H9 (cell line): ENCODE measurements around the gene DCST1. TPM values are rescaled to one million over a fixed set of nuclear protein-coding genes. Genes with fewer than 3 reads are reported as not detected.

Experiments
- DNase-seq: peaks from one replicate; pipeline ENCODE4 v3.0.0-alpha.2; 2017
- H2AFZ ChIP-seq: one replicate; pipeline ENCODE4 v1.6.1; 2013; ENCODE audit warnings: mild to moderate bottlenecking, low read length, control low read depth, moderate library complexity
- H2AK5ac ChIP-seq: 2 replicates; pipeline ENCODE4 v1.6.1; 2013; ENCODE audit warnings: low read length, control low read depth, mixed read lengths; ENCODE audit not compliant: insufficient read length
- H2BK120ac ChIP-seq: one replicate; pipeline ENCODE4 v1.6.1; 2013; ENCODE audit warnings: low read depth, mild to moderate bottlenecking, low read length, control low read depth, inconsistent platforms; ENCODE audit not compliant: poor library complexity, severe bottlenecking
- H2BK12ac ChIP-seq: 2 replicates; pipeline ENCODE4 v1.6.1; 2013; ENCODE audit warnings: low read length, control low read depth, mixed read lengths, low read depth; ENCODE audit not compliant: insufficient read length
- H2BK15ac ChIP-seq: 2 replicates; pipeline ENCODE4 v1.6.1; 2013; ENCODE audit warnings: low read depth, low read length, control low read depth
- H2BK20ac ChIP-seq: one replicate; pipeline ENCODE4 v1.6.1; 2013; ENCODE audit warnings: low read depth, mild to moderate bottlenecking, low read length, control low read depth, inconsistent platforms; ENCODE audit not compliant: poor library complexity, severe bottlenecking
- H2BK5ac ChIP-seq: 2 replicates; pipeline ENCODE4 v1.6.1; 2013; ENCODE audit warnings: low read length, control low read depth, mixed read lengths; ENCODE audit not compliant: insufficient read length
- H3K14ac ChIP-seq: 2 replicates; pipeline ENCODE4 v1.6.1; 2013; ENCODE audit warnings: low read length, control low read depth; ENCODE audit not compliant: insufficient read depth
- H3K18ac ChIP-seq: 2 replicates; pipeline ENCODE4 v1.6.1; 2013; ENCODE audit warnings: low read depth, mild to moderate bottlenecking, mixed read lengths, low read length, control low read depth; ENCODE audit not compliant: insufficient read length
- H3K23ac ChIP-seq: 2 replicates; pipeline ENCODE4 v1.6.1; 2013; ENCODE audit warnings: low read length, control low read depth, mixed read lengths, low read depth; ENCODE audit not compliant: insufficient read length
- H3K23me2 ChIP-seq: 2 replicates; pipeline ENCODE4 v1.6.1; 2013; ENCODE audit warnings: low read depth, mild to moderate bottlenecking, mixed read lengths, low read length, control low read depth; ENCODE audit not compliant: insufficient read length, poor library complexity, severe bottlenecking
- H3K27ac ChIP-seq: 2 replicates; pipeline ENCODE4 v1.5.1; 2013; ENCODE audit warnings: low read length, control low read depth, mixed read lengths, low read depth; ENCODE audit not compliant: insufficient read length
- H3K27me3 ChIP-seq: 2 replicates; pipeline ENCODE4 v1.6.1; 2013; ENCODE audit warnings: low read length, control low read depth, inconsistent platforms; ENCODE audit not compliant: insufficient read depth
- H3K4ac ChIP-seq: 2 replicates; pipeline ENCODE4 v1.6.1; 2013; ENCODE audit warnings: low read depth, mild to moderate bottlenecking, control low read depth, inconsistent platforms, low read length, moderate library complexity
- H3K4me1 ChIP-seq: 2 replicates; pipeline ENCODE4 v1.6.1; 2013; ENCODE audit warnings: low read length, control low read depth, inconsistent platforms; ENCODE audit not compliant: insufficient read depth
- H3K4me2 ChIP-seq: 2 replicates; pipeline ENCODE4 v1.6.1; 2013; ENCODE audit warnings: low read length, control low read depth, mixed read lengths; ENCODE audit not compliant: insufficient read length, insufficient read depth
- H3K56ac ChIP-seq: 2 replicates; pipeline ENCODE4 v1.6.1; 2013; ENCODE audit warnings: low read depth, mild to moderate bottlenecking, mixed read lengths, low read length, control low read depth; ENCODE audit not compliant: insufficient read length
- H3K79me1 ChIP-seq: 2 replicates; pipeline ENCODE4 v1.6.1; 2013; ENCODE audit warnings: low read depth, mild to moderate bottlenecking, moderate library complexity, low read length, control low read depth, inconsistent platforms; ENCODE audit not compliant: insufficient read depth, poor library complexity, severe bottlenecking
- H3K79me2 ChIP-seq: 2 replicates; pipeline ENCODE4 v1.6.1; 2013; ENCODE audit warnings: low read length, control low read depth, inconsistent platforms; ENCODE audit not compliant: insufficient read depth
- H3K9ac ChIP-seq: 2 replicates; pipeline ENCODE4 v1.6.1; 2013; ENCODE audit warnings: low read length, control low read depth, mixed read lengths; ENCODE audit not compliant: insufficient read length; ENCODE audit errors: extremely low read depth
- H3K9me3 ChIP-seq: one replicate; pipeline ENCODE4 v1.6.1; 2013; ENCODE audit warnings: low read depth, low read length, inconsistent platforms; ENCODE audit not compliant: control insufficient read depth
- H3T11ph ChIP-seq: one replicate; pipeline ENCODE4 v1.6.1; 2013; ENCODE audit warnings: mild to moderate bottlenecking, low read length, control low read depth, inconsistent platforms
- H4K20me1 ChIP-seq: one replicate; pipeline ENCODE4 v1.6.1; 2013; ENCODE audit not compliant: control insufficient read depth, insufficient read length, insufficient read depth
- H4K5ac ChIP-seq: 2 replicates; pipeline ENCODE4 v1.6.1; 2013; ENCODE audit warnings: low read depth, mild to moderate bottlenecking, mixed read lengths, low read length, control low read depth; ENCODE audit not compliant: insufficient read length
- H4K8ac ChIP-seq: replicated peaks from 2 replicates; pipeline ENCODE4 v1.6.1; 2013; ENCODE audit warnings: low read length, control low read depth, mixed read lengths, low read depth; ENCODE audit not compliant: insufficient read length
- H4K91ac ChIP-seq: 2 replicates; pipeline ENCODE4 v1.6.1; 2013; ENCODE audit warnings: low read depth, mild to moderate bottlenecking, moderate library complexity, mixed read lengths, low read length, control low read depth; ENCODE audit not compliant: insufficient read length
- H3K27ac Mint-ChIP-seq, 3 experiments: 2 replicates in 2 of 3; 3 replicates in 1 of 3; pipeline ENCODE4 v1.8.0; 2020 to 2021; ENCODE audit warnings: mixed read lengths in 3 of 3, mild to moderate bottlenecking in 1 of 3, moderate library complexity in 1 of 3
- H3K27me3 Mint-ChIP-seq: 2 replicates; pipeline ENCODE4 v1.8.0; 2021; ENCODE audit warnings: low read depth, mild to moderate bottlenecking, moderate library complexity, mixed read lengths
- H3K36me3 Mint-ChIP-seq, 3 experiments: 2 replicates in 2 of 3; 3 replicates in 1 of 3; pipeline ENCODE4 v1.8.0; 2020 to 2021; ENCODE audit warnings: low read depth in 3 of 3, mixed read lengths in 3 of 3; ENCODE audit not compliant: insufficient read depth in 1 of 3
- H3K4me1 Mint-ChIP-seq, 2 experiments: 2 replicates each; pipeline ENCODE4 v1.8.0; 2020; ENCODE audit warnings: mixed read lengths in 2 of 2
- H3K4me3 Mint-ChIP-seq, 2 experiments: 2 replicates in 1 of 2; 3 replicates in 1 of 2; pipeline ENCODE4 v1.8.0; 2020 to 2021; ENCODE audit warnings: mild to moderate bottlenecking in 2 of 2, mixed read lengths in 2 of 2, moderate library complexity in 1 of 2
- H3K9me3 Mint-ChIP-seq, 2 experiments: 2 replicates in 1 of 2; 3 replicates in 1 of 2; pipeline ENCODE4 v1.8.0; 2020; ENCODE audit warnings: mild to moderate bottlenecking in 2 of 2, mixed read lengths in 2 of 2, moderate library complexity in 1 of 2
- CTCF ChIP-seq: fragments of 200-600 bp; sonication (generic); conservative IDR thresholded peaks from 3 replicates; pipeline ENCODE4 v1.8.0; 2021; ENCODE audit warnings: antibody characterized with exemption, mild to moderate bottlenecking
- WGBS: extraction: QIAGEN DNeasy Blood & Tissue Kit; methylation state at CpG from one replicate; pipeline ENCODE4 v1.1.7; 2013; ENCODE audit warnings: missing lambda C conversion rate, low lambda C conversion rate, mixed read lengths; ENCODE audit not compliant: insufficient read length; ENCODE audit errors: extremely low coverage; 5-methylcytosine and 5-hydroxymethylcytosine counted together
- total RNA-seq: library from RNA; stranded (reverse); gene quantifications from 2 replicates; pipeline ENCODE4 v1.2.1, GENCODE V29; 2021

Gene DCST1
- total RNA-seq, 1 experiment from 2014 or later, result not detected

GRCh38 chr1:155092641-155093040 is 59.0 kb downstream of the DCST1 start:
- WGBS, result no CpG with 5 or more reads among the region's 12 CpGs
- Histone ChIP-seq H4K91ac (no peak overlapping the region), H4K8ac (no peak overlapping the region), H3K79me2 (no peaks in the 10 kb centered on the region), H2BK120ac (no peak overlapping the region), H3K23ac (no peak overlapping the region), H3K4ac (no peak overlapping the region), H2BK20ac (no peak overlapping the region), H2BK5ac (no peak overlapping the region), H2BK15ac (no peak overlapping the region), H3K4me1 (no peaks in the 10 kb centered on the region), H3K18ac (no peak overlapping the region), H3K27me3 (peaks cover 2% of the 10 kb centered on the region; the same call in 1 of the 2 replicates), H3K4me2 (no peak overlapping the region), H3T11ph (no peak overlapping the region), H2AK5ac (no peak overlapping the region), H2AFZ (no peak overlapping the region), H3K23me2 (peaks cover 6% of the 10 kb centered on the region), H3K9me3 (no peaks in the 10 kb centered on the region), H3K56ac (no peak overlapping the region), H4K20me1 (no peaks in the 10 kb centered on the region), H4K5ac (no peak overlapping the region), H3K14ac (no peak overlapping the region), H3K9ac (no peak overlapping the region), H3K27ac (no peak overlapping the region), H2BK12ac (no peak overlapping the region), H3K79me1 (no peaks in the 10 kb centered on the region)
- Mint-ChIP-seq H3K27me3 (peaks cover 55% of the 10 kb centered on the region), H3K4me3 (no peak overlapping the region), H3K9me3 (no peaks in the 10 kb centered on the region; a peak in 1 of 5 replicates), H3K36me3 (no peaks in the 10 kb centered on the region), H3K4me1 (peaks cover 17 to 25% of the 10 kb centered on the region in 2 experiments), H3K27ac (no peak overlapping the region)
- TF ChIP-seq CTCF, result no peak
- no peak for DNase-seq
